ENCODE data around the gene DOK1. TPM values are rescaled to one million over a fixed set of nuclear protein-coding genes. Genes with fewer than 3 reads are reported as not detected.

The DOK1 gene
- total RNA-seq = 4.9 TPM
- long read RNA-seq, transcript DOK1-201 (5 exons, 2,555 nt) = major isoform, 5 of 9 reads
- long read RNA-seq, partial matches to known transcripts = 1 of 9 reads
- long read RNA-seq, other reads (novel, unspliced or antisense) = 1 of 9 reads

- DNase-seq (ENCODE audit: missing footprints) = peak; percentile 95
- ATAC-seq = peak; percentile 87
- intact Hi-C loops (cut with DNase I) = no loop called here
Observed at GRCh38 chr2:74553892-74554819, at the start of gene DOK1, which contains the start of gene LOXL3. Gene DOK1 (plus strand): TSS chr2:74554720. CDS start chr2:74554755, 35 bp downstream. Gene LOXL3 (minus strand): TSS chr2:74553942. CDS start chr2:74552634, 1,308 bp downstream.

GRCh38 chr2:74505448-74506246 lies 48.9 kb upstream of the DOK1 start:
- DNase-seq (ENCODE audit: missing footprints) (peak; percentile 56), ATAC-seq (no peak)
- intact Hi-C loops (cut with DNase I) = loop anchor here (2.0 to 10.0 kb wide), 2 partner anchors 23 to 149 kb away; partner anchors contain the start of genes AUP1, HTRA2 and SEMA4F

GRCh38 chr2:74507145-74507925 lies 47.2 kb upstream of the DOK1 start, which contains the start of gene PCGF1:
Gene PCGF1 (minus strand): TSS chr2:74507695. CDS start chr2:74507668, 27 bp downstream.
- ATAC-seq (peak; percentile 96), DNase-seq (ENCODE audit: missing footprints) (peak; percentile 99)
- intact Hi-C loops (cut with DNase I) = loop anchor here (2.0 to 10.0 kb wide), 2 partner anchors 21 to 147 kb away; partner anchors contain the start of genes AUP1, HTRA2 and SEMA4F

- ATAC-seq (no peak), DNase-seq (ENCODE audit: missing footprints) (peak; percentile 73)
- intact Hi-C loops (cut with DNase I) = loop anchor here (2.0 to 10.0 kb wide), 2 partner anchors 21 to 147 kb away; partner anchors contain the start of genes AUP1, HTRA2 and SEMA4F
Observed at GRCh38 chr2:74507926-74508520, 46.5 kb upstream of the DOK1 start.

GRCh38 chr2:74510272-74510671 lies 44.2 kb upstream of the DOK1 start:
- DNase-seq (ENCODE audit: missing footprints) (no peak), ATAC-seq (no peak)
- intact Hi-C loops (cut with DNase I) = no loop called here

- intact Hi-C loops (cut with DNase I) = no loop called here
- DNase-seq (ENCODE audit: missing footprints) (no peak), ATAC-seq (no peak)
Observed at GRCh38 chr2:74511104-74511989, 43.2 kb upstream of the DOK1 start.

- ATAC-seq (no peak), DNase-seq (ENCODE audit: missing footprints) (no peak)
- intact Hi-C loops (cut with DNase I) = no loop called here
Observed at GRCh38 chr2:74512744-74513604, 41.5 kb upstream of the DOK1 start.

GRCh38 chr2:74513605-74514367 lies 40.7 kb upstream of the DOK1 start:
- DNase-seq (ENCODE audit: missing footprints) = peak; percentile 65
- intact Hi-C loops (cut with DNase I) = no loop called here
- no peak for ATAC-seq

GRCh38 chr2:74514368-74515270 lies 39.9 kb upstream of the DOK1 start, which contains the start of gene TLX2:
Gene TLX2 (plus strand): TSS chr2:74514450. CDS start chr2:74514807, 357 bp downstream.
- DNase-seq (ENCODE audit: missing footprints) (peak; percentile 57), ATAC-seq (no peak)

GRCh38 chr2:74515271-74515980 lies 39.1 kb upstream of the DOK1 start:
- DNase-seq (ENCODE audit: missing footprints) (peak; percentile 27), ATAC-seq (no peak)
- intact Hi-C loops (cut with DNase I) = no loop called here

More at GRCh38 chr2:74514368-74515270, 39.9 kb upstream of the DOK1 start, which contains the start of gene TLX2:
- intact Hi-C loops (cut with DNase I) = no loop called here

- ATAC-seq (peak; percentile 73), DNase-seq (ENCODE audit: missing footprints) (peak; percentile 82)
- intact Hi-C loops (cut with DNase I) = no loop called here
Observed at GRCh38 chr2:74515981-74516633, 38.4 kb upstream of the DOK1 start.

- DNase-seq (ENCODE audit: missing footprints) (no peak), ATAC-seq (no peak)
- intact Hi-C loops (cut with DNase I) = no loop called here
Observed at GRCh38 chr2:74516650-74517049, 37.9 kb upstream of the DOK1 start.

- DNase-seq (ENCODE audit: missing footprints) (no peak), ATAC-seq (no peak)
- intact Hi-C loops (cut with DNase I) = no loop called here
Observed at GRCh38 chr2:74522516-74522915, 32.0 kb upstream of the DOK1 start.
